A673 (cell line): Measurements from ENCODE around the gene LHPP.

ENCODE experiments used
- EZH2 ChIP-seq: fragments of 200-600 bp; sonication (generic); IDR thresholded peaks from 2 replicates; pipeline ENCODE4 v1.6.1; 2017; ENCODE audit warnings: borderline replicate concordance, low read depth, mild to moderate bottlenecking, mixed read lengths, antibody characterized with exemption, low read length; ENCODE audit not compliant: poor library complexity, severe bottlenecking
- TF ChIP-seq, protein P1 (sequence below): fragments of 300-800, 200-600 bp; sonication (generic); conservative IDR thresholded peaks from 2 replicates; pipeline ENCODE4 v1.5.1; 2017; ENCODE audit warnings: low read depth, mild to moderate bottlenecking, antibody characterized with exemption, low read length, moderate library complexity, mixed read lengths

- TF ChIP-seq, protein P1, sequence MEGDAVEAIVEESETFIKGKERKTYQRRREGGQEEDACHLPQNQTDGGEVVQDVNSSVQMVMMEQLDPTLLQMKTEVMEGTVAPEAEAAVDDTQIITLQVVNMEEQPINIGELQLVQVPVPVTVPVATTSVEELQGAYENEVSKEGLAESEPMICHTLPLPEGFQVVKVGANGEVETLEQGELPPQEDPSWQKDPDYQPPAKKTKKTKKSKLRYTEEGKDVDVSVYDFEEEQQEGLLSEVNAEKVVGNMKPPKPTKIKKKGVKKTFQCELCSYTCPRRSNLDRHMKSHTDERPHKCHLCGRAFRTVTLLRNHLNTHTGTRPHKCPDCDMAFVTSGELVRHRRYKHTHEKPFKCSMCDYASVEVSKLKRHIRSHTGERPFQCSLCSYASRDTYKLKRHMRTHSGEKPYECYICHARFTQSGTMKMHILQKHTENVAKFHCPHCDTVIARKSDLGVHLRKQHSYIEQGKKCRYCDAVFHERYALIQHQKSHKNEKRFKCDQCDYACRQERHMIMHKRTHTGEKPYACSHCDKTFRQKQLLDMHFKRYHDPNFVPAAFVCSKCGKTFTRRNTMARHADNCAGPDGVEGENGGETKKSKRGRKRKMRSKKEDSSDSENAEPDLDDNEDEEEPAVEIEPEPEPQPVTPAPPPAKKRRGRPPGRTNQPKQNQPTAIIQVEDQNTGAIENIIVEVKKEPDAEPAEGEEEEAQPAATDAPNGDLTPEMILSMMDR = no peak
- TF ChIP-seq EZH2 = no peak
These were observed 129.5 kb downstream of the LHPP start for GRCh38 chr10:124591123-124591495.
